HG03342 (cell line): ENCODE data around the gene PTGDS.

Experiments used
- ATAC-seq: cut with Tn5 transposase; IDR thresholded peaks from one replicate; pipeline ENCODE4 v1.9.1; 2021; ENCODE audit warnings: mild to moderate bottlenecking, moderate library complexity; ENCODE audit not compliant: unreplicated experiment

PTGDS gene

GRCh38 chr9:136972335-136972734 is 5.0 kb upstream of the PTGDS start:
- no peak for ATAC-seq

- no peak for ATAC-seq
Observed at GRCh38 chr9:136972743-136973142, 4.6 kb upstream of the PTGDS start.

- ATAC-seq: no peak
Observed at GRCh38 chr9:136973618-136974617, 3.4 kb upstream of the PTGDS start.

- ATAC-seq: no peak
Observed at GRCh38 chr9:136974817-136975535, 2.3 kb upstream of the PTGDS start.

- no peak for ATAC-seq
Observed at GRCh38 chr9:136975644-136976043, 1.7 kb upstream of the PTGDS start.

GRCh38 chr9:136977649-136978072 is 357 bp downstream of the PTGDS start:
- ATAC-seq: no peak

- no peak for ATAC-seq
Observed at GRCh38 chr9:136978073-136978864, 965 bp downstream of the PTGDS start.

GRCh38 chr9:136978865-136979544 is 1.7 kb downstream of the PTGDS start:
- ATAC-seq: no peak

GRCh38 chr9:136979769-136980587 is 2.7 kb downstream of the PTGDS start:
- ATAC-seq: no peak

- no peak for ATAC-seq
Observed at GRCh38 chr9:136980669-136981478, 3.6 kb downstream of the PTGDS start.

- ATAC-seq: no peak
Observed at GRCh38 chr9:136981588-136982231, 4.4 kb downstream of the PTGDS start.

GRCh38 chr9:136982232-136983051 is 5.1 kb downstream of the PTGDS start, which contains the start of gene LCNL1:
LCNL1 (plus strand) TSS chr9:136982993; CDS start chr9:136983587, 594 bp downstream.
- no peak for ATAC-seq

- no peak for ATAC-seq
Observed at GRCh38 chr9:136983167-136983566, 5.9 kb downstream of the PTGDS start.

- no peak for ATAC-seq
Observed at GRCh38 chr9:136983656-136984314, 6.5 kb downstream of the PTGDS start.

GRCh38 chr9:136984464-136985026 is 7.2 kb downstream of the PTGDS start:
- ATAC-seq: no peak

GRCh38 chr9:136985027-136985602 is 7.8 kb downstream of the PTGDS start:
- no peak for ATAC-seq
